ENCODE measurements around the gene GPR107.

- TF ChIP-seq, protein P1, sequence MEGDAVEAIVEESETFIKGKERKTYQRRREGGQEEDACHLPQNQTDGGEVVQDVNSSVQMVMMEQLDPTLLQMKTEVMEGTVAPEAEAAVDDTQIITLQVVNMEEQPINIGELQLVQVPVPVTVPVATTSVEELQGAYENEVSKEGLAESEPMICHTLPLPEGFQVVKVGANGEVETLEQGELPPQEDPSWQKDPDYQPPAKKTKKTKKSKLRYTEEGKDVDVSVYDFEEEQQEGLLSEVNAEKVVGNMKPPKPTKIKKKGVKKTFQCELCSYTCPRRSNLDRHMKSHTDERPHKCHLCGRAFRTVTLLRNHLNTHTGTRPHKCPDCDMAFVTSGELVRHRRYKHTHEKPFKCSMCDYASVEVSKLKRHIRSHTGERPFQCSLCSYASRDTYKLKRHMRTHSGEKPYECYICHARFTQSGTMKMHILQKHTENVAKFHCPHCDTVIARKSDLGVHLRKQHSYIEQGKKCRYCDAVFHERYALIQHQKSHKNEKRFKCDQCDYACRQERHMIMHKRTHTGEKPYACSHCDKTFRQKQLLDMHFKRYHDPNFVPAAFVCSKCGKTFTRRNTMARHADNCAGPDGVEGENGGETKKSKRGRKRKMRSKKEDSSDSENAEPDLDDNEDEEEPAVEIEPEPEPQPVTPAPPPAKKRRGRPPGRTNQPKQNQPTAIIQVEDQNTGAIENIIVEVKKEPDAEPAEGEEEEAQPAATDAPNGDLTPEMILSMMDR (IDR thresholded peaks at IDR 0.05) = peak in 3 of 4 experiments; percentile 8 to 32 (median 17)
- TF ChIP-seq POLR2A (IDR thresholded peaks at IDR 0.05) (no peak), POLR2AphosphoS5 (IDR thresholded peaks at IDR 0.05) (peak; percentile 21 to 47 (median 32)), EP300 (IDR thresholded peaks at IDR 0.05) (no peak)
Measured at GRCh38 chr9:130043654-130044623, 9.8 kb upstream of the GPR107 start.
